GM04504 (cell line): ENCODE results near the gene TRAM2.

Experiments used
- DNase-seq: peaks from one replicate; pipeline ENCODE4 v3.0.0-alpha.2; 2012; ENCODE audit warnings: low read depth

The TRAM2 gene

GRCh38 chr6:52546678-52547077 is 30.2 kb downstream of the TRAM2 start:
- no peak for DNase-seq

DNA sequence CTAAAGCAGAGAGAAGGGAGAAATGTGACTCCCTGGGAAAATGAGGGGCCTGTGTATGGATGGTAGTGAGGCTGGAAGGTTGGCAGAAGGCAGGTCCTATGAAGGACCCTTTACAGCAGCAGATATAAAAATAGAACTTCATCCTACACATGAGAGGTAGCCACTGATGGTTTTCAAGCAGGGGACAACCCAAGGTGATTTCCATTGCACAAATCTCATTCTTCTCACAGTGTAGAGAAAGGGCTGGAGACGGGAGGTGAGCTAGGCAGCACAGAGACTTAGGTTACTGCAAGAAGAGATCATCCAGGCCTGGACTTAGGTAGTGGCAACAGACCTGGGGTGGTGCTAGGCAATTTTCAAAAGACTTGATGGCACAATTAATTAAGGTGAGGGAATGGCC is 30.7 kb downstream of the TRAM2 start:
- DNase-seq, result no peak

- DNase-seq, result no peak
Measured at GRCh38 chr6:52545406-52546119, 31.3 kb downstream of the TRAM2 start.

- DNase-seq, result no peak
Measured at GRCh38 chr6:52544602-52545405, 32.1 kb downstream of the TRAM2 start.

GRCh38 chr6:52543729-52544601 is 32.9 kb downstream of the TRAM2 start:
- no peak for DNase-seq

DNA sequence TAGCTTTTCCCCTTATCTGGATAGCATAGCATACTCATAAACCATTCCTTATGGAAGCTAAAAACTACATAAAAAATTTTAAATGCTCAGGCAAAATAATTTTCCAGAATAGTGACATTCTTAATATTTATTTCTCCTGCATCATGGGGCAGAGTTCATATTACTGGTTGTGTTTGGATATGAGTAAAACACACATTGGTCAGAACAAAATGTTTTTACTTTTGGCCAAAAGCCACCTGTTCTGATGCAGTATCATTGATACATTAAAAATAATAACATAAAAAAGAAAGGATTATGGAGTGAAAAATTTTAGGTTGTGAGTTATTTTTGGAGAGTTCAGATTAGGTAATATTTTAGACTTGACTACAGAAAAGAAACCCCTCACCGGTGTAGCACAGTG is 33.6 kb downstream of the TRAM2 start:
- no peak for DNase-seq

DNA sequence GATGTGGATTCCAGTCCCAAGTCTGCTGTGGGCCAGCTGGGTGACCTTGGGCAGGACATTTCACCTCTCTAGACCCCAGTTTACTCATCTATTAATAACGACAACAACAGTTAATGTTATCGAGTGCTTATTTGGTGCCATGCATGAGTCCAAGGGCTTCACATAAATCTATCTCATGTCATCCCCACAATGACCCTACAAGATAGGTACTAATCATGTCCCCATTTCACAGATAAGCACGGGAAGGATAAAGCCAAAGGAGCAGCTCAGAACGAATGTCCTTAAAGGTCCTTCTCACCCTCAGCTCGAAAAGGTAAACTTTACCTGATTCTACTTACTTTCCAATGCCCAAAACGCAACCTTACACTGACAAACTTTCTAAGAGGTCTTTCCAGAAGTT is 35.7 kb downstream of the TRAM2 start:
- DNase-seq, result no peak

DNA sequence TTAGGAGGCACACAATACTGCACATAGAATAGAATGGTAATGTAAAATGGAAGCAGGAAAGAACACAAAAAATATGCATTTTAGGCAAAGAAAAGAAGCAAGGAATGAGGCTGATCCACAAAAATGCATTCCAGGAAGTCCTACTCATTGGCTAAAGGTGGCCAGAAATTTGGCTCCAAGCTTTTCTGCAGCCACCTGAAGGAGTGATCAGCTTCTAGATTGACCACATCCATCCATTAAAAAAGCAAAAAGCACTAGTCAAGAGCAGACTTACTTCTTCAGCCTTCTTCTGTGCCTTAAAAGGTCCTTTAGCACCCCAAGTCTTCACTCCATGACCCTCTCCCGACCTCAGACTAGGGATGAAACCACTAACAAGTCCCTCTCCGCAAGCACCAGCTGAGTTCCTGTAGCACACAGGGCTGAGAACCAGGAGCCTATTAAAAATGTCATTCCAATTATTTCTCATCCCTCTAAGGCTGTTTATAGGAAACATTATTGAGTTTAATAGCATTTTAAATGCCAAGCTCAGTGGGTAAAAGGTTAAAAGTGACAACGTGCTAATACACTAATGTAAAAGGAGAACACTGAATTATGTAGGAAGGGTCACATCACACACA is 36.5 kb downstream of the TRAM2 start:
- no peak for DNase-seq

DNA sequence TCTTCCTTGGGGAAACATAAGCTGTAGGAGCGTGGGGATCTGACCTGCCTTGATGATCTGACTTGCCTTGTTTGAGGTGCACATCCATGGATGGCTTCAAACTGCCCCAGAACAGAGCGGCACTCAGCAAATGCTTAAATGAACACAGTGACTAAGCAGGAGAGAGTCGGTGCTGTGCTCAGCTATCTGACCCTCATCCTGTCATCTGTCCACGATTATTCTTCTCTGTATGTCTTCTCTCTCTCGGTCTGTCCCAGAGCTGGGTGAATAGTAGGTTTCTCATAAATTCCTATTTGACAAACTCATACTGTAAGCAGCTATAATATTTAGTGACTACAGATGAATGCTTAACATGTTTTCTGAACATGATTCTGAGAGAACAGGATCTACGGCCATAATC is 37.3 kb downstream of the TRAM2 start:
- DNase-seq, result peak; percentile 73

DNA sequence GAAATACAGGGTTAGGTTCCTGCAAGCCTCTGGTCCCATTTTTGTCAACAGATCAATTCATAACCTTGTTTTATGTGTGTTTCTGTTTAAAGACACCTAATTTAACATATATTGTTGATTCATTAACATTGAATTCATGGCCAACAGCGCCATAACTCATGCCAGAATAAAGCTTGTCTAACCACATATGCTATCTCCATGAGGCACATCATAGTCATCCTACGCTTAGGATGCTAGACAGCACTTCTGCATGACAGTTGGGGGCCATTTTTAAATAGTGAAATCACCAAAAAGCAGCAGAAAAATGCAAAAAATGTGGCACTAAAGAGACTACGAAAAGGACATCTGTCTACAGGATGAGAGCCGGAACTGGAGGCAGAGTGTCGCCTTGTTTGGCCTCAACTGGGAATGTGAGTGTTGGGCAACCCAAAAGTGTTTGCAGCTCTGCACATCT is 37.9 kb downstream of the TRAM2 start:
- DNase-seq, result peak; percentile 73

- no peak for DNase-seq
Measured at GRCh38 chr6:52538252-52538900, 38.5 kb downstream of the TRAM2 start.

GRCh38 chr6:52537001-52537753 is 39.7 kb downstream of the TRAM2 start:
- no peak for DNase-seq

DNA sequence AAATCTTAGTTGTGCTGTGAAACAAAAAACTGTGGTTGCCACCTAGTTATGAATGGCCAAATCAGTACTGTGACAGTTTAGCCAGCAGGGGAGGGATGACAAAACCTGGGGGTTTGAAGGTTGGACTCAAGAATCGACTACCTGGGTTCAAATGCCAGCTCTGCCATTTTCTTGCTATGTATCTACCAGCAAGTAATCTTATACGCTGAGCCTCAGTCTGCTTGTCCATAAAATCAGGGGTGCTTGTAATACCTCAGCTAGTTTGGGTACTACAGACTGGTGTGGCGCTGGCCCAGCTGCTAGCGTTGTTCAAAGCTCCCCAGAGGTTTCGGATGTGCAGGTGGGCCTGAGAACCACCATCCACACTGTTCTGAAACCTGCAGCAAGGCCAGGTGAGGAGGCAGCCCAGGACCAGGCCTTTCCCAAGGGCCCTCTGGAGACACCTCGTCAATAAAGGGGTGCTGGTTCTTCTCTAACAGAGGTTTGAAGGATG is 40.4 kb downstream of the TRAM2 start:
- DNase-seq, result no peak

- DNase-seq, result no peak
Measured at GRCh38 chr6:52535711-52536423, 41.0 kb downstream of the TRAM2 start.

DNA sequence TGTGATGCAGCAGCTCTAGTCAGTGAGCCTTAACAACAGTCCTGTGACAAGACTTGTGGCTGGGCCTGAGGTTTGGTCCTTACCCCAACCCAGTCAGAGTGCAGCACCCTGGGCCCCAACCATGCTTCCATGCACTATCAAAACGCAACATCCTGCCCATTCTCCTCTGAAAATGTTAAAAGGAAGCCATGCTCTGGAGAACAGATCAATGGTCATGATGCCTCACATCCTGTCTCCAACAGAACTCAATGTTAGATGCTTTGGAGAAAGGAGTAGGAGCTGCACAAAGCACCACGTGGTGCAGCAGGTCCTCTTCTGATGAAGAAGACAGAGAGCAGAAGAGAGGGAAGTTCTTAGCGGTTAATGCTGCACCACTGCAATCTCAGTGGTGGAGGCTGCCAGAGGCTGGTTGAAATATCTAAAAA is 41.9 kb downstream of the TRAM2 start:
- DNase-seq, result no peak

- no peak for DNase-seq
Measured at GRCh38 chr6:52534363-52534762, 42.5 kb downstream of the TRAM2 start.

GRCh38 chr6:52533491-52533890 is 43.4 kb downstream of the TRAM2 start:
- DNase-seq, result no peak

DNA sequence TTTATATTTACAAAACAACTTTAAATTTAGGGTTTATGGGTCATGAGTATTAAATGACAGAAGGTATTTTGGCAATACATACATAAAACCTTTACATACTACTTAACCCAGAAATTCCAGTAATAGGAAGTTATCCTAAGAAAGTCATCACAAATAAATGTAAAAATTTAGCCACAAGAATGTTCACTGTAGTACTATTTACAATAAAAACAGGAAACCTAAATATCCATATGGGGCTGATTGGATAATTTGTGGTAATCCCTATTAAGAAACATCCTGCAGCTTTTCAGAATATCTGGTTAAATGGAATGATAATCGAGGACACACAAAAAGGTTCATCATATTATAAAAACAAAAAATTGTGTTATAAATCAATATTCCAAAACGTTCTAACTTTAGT is 44.4 kb downstream of the TRAM2 start:
- no peak for DNase-seq

DNA sequence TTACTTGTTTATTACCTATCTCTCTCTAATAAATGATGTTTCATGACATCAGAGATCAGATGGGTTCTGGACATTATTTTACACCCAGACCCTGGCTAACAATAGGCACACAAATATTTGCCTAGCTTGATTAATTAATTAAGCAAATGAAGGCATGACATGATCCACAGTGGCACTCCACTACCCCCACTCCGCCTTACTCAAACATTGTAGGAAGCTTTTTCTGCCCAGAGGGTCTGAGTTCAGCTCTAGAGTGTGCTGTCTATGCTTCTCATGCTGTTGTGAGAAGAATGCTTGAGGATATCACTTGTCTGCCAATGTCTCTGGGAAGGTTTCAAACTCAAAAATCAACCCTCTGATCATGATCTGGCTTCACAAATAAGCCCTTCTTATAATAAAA is 45.0 kb downstream of the TRAM2 start:
- no peak for DNase-seq

GRCh38 chr6:52531396-52531795 is 45.5 kb downstream of the TRAM2 start:
- DNase-seq, result no peak
